GM21390 (cell line): ENCODE data around the gene GGT6.

Experiments
- ATAC-seq: cut with Tn5 transposase; IDR thresholded peaks from one replicate; pipeline ENCODE4 v1.9.1; 2021; ENCODE audit not compliant: unreplicated experiment

GGT6 gene

DNA sequence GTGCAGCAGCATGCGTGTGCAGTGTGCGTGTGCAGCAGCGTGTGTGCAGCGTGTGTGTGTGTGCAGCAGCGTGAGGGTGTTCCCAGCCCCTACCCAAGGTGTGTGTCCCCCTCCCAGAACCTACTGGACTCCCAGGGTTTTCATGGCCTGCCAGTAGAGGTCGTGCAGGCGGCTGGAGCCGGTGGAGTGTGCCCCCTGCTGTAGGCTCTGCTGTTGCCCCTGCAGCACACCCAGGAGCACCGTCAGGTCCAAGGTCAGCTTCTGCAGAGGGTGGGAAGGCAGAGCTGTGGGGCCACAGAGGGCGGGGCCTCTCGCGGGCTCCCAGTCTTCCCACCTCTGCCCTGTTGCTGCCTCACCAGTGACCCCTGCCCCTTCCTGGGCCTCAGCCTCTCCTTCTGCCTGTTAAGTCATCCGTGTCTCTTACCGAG lies 20.1 kb downstream of the GGT6 start:
- ATAC-seq, result no peak

DNA sequence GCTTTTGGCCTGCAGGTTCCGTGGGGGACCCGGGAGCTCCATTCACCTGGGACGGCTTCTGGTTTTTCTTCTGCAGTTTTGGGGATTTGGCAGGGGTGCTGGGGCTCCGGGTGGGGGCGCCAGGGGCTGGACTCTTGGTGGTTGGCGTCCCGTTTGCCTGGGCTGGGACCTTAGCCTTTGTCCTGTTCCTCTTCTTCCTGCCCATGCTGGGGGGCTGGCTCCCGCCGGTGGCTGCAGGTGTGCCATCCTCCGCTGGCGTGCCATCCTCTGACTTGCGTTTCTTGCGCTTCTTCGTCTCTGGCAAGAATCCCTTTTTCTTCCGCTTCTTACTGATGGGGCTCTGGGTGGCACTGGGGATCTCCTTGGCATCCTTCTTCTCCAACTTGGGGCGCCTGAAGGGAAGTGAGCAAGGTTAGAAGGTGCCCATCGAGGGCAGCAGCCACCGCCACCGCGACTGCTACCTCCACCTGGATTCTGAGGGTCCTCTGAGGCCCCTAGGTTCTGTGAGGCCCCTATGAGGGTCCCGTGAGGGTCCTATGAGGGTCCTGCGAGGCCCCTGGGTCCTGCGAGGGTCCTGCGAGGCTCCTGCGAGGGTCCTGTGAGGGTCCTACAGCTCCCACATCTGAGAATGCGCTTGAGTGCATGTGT lies 20.7 kb downstream of the GGT6 start:
- no peak for ATAC-seq

DNA sequence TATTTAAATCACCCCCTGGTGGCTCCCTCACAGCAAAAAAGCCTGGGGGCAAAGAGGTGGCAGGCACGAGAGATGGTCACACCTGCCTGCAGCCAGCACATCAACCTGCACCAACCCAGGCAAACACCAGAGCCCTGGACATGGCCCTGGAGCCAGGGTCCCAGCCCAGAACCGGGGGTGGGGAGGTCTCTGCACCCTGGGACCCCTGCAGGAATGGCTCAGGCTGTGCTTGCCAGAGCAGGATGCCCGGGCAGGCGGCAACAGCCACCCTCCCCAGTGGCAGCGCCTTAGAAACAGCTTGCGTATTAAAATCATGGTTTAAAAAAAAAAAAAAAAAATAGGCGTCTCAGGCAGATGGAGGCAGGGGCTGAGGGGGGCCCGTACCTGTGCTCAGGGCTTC lies 21.4 kb downstream of the GGT6 start:
- ATAC-seq, result no peak

GRCh38 chr17:4538236-4539002 lies 22.0 kb downstream of the GGT6 start:
- no peak for ATAC-seq

DNA sequence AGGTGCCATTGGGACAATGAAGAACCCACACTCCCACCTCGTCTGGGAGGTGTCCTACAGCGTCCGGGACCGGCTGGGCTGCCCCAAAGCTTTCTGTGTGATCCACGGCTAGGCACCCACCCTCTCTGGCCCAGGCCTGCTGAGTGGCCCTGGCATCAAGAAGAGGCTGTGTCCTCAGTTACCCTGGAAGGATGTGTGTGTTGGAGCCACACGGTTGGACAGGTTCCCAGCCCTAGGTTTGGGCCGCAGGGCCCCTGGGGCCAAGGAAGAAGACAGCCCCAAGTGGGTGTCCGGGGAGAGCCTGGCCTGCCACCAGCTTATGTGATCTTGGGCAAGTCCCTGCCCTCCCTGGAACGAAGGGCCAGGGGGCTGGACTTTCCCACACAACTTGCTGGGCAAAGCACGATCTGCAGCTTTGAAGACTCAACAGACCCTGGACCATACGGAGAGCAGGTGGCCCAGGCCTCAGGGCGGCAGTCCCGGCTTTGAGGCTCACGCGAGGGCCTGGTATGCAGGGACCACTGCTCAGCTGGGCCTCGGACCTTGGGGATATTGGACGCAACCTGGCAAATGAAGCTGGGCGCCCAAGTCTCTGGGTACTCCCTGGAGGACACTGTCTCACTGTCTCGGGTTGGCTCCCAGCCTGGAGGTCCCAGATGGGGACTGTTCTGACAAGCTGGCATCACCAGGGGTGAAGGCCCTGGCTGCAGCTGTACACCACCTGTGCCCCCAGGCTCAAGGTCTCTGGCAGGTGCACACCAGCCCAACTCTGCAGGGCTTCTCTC lies 22.7 kb downstream of the GGT6 start:
- ATAC-seq, result no peak

GRCh38 chr17:4536742-4537411 lies 23.5 kb downstream of the GGT6 start:
- ATAC-seq, result no peak

- no peak for ATAC-seq
Measured at GRCh38 chr17:4536259-4536741, 24.1 kb downstream of the GGT6 start.

DNA sequence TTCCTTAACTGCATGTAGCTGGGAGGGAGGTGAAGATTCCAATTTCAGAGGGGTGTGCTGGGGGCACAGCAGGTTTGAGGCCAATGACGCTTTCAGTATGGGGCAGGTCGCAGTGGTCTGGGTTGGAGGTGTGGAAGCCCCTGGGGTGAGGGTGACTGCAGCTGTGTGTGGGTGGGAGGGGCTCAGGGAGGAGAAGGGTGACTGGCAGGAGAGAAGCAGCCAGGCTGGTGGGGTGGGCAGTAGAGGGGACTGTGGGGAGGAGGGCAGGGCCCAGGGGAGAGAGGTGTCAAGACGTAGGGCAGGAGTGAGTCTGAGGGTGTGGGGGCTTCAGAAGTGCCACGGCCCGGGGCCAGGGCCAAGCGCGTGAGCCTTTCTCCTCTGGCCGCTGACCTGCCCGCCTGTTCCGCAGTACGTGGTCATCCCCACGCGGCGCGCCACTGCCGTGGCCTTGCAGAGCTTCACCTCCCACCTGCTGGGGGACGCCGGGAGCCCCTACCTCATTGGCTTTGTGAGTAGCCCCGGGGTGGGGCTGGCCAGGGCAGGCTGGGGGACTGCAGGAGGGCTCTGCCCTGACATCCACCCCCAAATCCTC lies 24.6 kb downstream of the GGT6 start:
- ATAC-seq, result no peak

DNA sequence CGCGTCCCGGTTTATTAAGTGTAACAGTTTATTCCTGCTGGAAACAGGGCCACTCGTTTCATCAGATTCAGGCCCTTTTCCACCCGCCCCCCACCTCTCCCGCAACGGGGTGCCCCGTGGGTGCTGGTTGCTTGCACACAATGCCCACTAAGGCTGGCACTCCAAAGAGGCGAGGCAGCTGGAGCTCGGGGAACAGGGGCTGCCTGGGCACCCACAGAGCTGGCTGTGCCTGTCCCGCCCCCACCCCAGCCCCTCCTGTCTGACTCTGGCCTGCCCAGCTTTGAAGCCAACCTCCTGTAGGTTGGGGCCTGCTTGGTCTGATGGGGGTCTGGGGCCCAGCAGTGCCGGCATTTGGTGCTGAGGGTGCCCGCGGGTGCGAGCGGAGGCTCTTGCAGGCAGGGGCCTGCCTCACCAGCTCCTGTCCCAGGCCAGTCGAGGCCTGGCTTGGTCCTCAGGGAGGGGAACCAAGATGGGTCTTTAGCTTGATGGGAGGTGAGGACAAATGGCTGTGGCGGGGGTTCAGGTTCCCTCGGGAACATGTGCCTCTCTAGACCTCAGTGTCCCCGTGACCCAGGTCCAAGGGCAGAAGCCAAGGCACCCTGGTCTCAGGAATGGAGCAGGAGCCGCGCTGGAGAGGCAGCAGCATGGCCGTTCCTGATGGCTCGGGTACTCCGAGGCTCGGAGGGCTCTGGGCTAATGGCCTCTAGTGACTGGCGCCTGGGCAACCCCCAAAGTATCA lies 25.3 kb downstream of the GGT6 start:
- no peak for ATAC-seq

DNA sequence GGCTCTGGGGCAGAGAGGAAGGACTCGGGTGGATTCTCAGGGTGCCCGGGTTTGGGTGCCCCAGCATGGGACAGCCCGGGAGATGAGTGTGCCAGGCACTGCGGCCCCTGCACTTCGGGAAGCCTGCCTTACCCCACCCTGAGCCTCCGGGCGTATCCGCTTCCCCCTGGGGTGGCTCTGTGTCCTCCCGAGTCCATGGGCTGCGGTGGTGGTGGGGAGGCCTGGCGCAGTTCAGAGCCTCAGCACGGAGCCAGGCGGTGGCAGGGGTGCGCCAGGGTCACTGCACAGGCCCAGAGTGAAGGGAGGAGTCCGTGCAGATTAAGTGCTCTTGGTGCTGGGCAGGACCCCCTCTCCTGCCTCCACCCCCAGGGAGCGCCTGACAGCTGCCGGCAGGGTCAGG lies 25.9 kb downstream of the GGT6 start:
- no peak for ATAC-seq

DNA sequence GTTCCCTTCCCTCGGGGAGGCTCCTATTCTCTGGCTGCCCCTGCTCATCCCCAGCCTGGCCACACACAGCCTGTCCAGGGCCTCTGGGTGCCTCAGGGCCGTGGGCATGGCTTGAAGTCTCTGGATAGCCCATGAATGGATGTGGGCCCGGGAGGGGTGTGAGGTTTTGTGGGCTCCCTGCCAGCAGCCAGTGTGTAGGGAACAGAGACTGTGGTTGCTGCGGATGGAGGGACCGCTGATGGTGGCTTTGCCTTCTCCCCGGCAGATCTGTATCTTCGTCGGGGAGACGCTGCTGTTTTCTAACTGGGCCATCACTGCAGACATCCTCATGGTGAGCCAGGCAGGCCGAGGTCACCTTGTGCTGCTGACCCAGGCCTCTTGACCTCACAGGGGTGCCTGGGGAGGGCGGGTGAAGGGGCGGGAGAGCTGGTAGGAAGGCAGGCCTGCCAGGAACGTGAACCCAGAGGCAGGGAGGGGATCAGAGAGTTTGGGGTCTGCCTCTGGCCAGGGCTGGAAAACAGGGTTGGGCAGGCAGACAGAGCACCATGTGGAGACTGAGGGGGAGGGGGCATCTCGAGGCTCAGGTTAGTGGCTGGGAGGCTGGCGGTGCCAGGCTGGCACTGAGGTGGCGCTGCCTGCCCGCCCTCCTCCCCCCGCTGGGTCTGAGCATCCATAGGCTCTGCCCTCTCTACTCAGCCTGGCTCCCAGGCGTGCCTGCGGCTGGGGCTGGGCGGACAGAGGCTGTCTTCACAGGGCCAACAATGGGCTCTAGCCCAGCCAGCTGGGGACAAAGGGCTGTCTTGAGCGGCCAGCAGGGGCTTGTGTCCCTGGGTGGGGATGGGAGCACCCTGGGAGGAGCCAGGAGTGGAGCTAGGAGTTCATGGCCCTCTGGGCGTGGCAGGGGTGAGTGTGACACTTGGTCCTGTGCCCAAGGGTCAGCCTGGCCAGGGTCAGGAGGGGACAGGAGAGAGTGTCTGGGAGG lies 26.6 kb downstream of the GGT6 start:
- ATAC-seq, result no peak

GRCh38 chr17:4532860-4533522 lies 27.4 kb downstream of the GGT6 start:
- no peak for ATAC-seq

- no peak for ATAC-seq
Measured at GRCh38 chr17:4531988-4532736, 28.2 kb downstream of the GGT6 start.

DNA sequence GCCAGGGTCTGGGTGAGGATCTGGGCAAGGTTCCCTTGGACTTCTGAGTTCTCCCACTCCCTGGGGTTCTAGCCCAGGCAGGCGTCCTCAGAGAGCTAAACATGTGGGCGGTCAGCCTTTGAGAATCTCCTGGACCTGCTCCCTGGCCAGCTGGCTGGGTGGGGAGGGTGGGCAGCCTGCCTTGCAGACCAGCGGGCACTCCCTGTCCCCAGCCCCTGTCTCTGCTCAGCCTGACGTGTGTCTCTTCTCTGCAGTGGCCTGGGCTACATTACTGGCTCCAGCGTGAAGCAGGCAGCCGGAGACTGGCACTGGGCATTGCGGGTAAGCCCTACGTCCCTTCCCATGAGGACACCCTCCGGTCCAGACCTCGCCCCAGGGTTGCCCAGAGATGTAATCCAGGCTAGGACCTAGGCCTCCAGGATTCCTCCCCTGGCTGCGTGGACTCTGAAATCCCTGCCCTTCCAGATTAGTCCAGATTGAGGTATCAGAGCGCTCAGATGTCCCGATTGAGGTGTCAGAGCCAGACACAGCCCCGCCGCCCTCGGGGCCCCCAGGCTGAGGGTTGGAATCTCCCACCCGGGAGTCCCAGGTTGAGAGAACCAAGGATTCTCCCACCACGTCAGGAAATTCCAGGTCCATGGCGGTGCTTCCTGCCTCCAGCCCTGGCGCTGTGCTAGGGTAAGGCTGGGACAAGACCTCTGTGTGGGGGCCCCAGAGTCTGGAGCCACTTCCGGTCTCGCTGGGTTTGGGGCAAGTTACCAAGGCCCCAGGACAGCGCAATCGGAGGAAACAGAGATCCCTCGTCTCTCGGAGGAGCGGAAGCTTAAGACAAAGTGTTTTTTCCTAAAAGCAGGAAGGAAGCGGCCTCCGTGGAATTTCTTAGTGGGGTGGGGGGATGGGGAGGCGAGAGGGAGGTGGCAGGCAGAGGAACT lies 29.3 kb downstream of the GGT6 start:
- ATAC-seq, result no peak

DNA sequence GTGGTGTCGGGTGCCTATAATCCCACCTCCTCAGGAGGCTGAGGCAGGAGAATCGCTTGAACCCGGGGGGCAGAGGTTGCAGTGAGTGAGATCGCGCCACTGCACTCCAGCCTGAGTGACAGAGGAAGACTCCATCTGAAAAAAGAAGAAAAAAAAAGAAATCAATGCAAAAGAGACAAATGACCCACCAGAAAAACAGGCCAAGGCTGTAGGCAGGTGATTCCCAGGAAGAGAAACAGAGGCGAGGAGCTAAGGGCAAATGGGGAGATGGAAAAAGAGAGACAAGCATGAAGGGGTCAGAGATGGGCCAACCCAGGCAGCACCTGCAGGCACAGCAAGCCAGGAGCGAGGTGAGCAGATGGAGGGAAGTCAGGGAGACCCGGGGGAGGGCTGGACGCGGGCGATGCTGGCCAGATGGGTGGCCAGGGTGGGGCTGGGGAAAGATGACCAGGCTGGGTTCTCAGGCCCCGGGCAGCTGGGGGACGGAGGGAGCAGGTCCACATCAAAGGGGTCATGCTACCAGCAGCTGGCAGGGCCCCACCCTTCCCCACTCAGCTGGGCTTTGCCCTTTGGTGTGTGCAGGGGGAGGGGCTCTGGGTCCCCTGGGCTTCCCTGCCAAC lies 30.7 kb downstream of the GGT6 start:
- ATAC-seq, result no peak

DNA sequence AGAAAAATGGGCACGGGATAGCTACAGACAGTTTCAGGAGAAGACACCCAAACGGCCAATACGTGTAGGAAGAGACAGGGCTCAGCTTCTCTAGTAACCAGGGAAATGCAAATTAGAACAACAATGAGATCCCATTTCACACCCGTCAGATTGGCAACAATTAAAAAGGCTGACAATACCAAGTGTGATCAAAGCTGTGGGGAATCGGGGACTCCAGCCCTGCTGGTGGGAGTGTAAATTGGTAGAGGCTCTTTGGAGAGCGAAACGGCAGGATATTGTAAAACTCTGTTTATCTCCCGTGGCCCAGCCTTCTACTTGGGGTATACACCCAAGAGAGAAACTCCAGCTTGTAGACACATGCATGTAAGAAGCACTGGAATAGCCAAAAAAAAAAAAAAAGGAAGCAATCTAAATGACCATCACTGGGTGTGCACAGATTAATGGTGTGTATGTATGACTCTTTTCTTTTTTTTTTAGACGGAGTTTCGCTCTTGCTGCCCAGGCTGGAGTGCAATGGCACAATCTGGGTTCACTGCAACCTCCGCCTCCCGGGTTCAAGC lies 32.7 kb downstream of the GGT6 start:
- no peak for ATAC-seq
